Hematopoietic multipotent progenitor cell treated with erythropoietin and hydrocortisone succinate and interleukin-3 and kit ligand, for 17 days (in vitro differentiated cells): ENCODE data around the gene BAHD1.

Experiments used
- DNase-seq: peaks from one replicate; pipeline ENCODE4 v3.0.0-alpha.2; 2015; ENCODE audit warnings: low spot score

BAHD1 gene

DNA sequence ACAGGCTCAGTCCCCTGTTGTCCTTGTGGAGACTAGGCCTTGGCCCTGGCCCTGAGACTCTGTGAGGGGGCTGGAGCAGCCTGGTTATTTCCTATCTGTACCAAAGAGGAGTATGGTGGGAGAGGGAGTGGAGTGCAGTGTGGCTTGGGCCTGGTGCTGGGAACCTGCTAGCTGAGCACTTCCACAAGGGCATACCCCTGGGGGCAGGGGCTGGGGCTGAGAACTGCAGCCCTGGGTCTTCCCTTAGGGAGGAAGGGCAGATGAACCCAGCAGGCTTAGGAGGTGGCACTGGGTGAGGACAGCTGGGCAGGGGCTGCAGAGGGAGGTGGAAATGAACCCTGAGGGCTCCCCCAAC is 26.5 kb downstream of the BAHD1 start:
- no peak for DNase-seq

DNA sequence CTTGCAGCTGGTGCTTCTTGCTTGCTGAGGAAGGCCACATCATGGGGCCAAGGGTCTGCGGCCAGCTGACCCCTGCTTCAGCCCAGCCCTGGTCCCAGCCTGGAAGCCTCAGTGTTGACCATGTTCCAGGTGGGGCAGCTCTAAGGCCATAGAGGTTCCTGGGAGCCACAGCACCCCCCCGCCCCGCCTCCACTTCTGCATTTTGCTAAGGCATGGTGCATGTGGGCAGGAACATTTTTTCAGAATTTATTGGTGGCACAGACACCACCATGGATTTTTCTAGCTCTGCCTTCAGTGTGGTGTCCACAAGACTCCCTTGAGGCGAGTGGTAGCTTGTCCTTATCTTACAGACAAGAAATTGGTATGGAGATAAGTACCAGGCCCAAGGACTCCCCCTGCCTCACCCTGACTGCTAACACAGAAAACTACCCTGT is 28.2 kb downstream of the BAHD1 start:
- no peak for DNase-seq

DNA sequence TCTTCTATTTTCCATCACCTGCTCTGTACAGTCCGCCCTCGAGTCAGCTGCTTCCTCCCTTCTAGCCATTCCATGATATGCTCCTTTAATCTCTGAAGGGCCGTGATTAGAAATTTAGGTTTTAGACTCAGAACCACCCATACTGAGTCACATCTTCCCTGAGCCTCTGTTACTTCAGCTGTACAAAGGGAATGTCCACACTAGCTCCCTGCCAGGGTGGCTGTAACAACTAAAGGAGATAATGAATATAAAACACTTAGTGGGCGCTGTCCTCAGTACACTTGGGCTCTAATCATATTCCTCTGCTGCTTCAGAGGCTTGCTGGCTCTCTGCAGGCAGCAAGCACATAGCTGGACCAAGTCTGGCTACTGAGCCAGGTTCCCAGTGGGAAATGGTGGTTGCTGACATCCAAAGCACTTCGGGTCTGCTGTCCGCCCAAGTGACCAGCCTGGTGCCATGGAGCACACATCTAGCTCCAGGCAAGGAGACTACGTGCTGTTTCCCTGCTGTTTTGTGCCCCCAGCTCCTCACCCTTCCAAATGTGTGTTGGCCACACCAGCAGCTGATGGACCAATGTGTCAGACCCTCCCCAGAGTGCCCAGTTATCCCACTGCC is 29.1 kb downstream of the BAHD1 start:
- no peak for DNase-seq

GRCh38 chr15:40470423-40471104 is 29.8 kb downstream of the BAHD1 start, which contains the start of gene CHST14:
Gene CHST14, plus strand, starts transcription at chr15:40470984. Its CDS starts 230 bp downstream, at chr15:40471214.
- no peak for DNase-seq

DNA sequence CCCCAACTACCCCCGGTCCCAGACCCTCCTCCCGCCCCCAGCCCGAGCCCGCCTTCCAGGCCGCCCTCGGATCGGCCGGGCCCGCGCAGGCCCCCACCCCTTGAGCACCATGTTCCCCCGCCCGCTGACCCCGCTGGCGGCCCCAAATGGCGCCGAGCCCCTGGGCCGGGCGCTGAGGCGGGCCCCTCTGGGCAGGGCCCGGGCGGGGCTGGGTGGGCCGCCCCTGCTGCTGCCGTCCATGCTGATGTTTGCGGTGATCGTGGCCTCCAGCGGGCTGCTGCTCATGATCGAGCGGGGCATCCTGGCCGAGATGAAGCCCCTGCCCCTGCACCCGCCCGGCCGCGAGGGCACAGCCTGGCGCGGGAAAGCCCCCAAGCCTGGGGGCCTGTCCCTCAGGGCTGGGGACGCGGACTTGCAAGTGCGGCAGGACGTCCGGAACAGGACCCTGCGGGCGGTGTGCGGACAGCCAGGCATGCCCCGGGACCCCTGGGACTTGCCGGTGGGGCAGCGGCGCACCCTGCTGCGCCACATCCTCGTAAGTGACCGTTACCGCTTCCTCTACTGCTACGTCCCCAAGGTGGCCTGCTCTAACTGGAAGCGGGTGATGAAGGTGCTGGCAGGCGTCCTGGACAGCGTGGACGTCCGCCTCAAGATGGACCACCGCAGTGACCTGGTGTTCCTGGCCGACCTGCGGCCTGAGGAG is 30.5 kb downstream of the BAHD1 start:
- no peak for DNase-seq

DNA sequence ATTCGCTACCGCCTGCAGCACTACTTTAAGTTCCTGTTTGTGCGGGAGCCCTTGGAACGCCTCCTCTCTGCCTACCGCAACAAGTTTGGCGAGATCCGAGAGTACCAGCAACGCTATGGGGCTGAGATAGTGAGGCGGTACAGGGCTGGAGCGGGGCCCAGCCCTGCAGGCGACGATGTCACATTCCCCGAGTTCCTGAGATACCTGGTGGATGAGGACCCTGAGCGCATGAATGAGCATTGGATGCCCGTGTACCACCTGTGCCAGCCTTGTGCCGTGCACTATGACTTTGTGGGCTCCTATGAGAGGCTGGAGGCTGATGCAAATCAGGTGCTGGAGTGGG is 31.0 kb downstream of the BAHD1 start:
- DNase-seq: no peak

- no peak for DNase-seq
These were observed 31.5 kb downstream of the BAHD1 start for GRCh38 chr15:40472171-40472727.

GRCh38 chr15:40474581-40474980 is 33.8 kb downstream of the BAHD1 start:
- DNase-seq: no peak

DNA sequence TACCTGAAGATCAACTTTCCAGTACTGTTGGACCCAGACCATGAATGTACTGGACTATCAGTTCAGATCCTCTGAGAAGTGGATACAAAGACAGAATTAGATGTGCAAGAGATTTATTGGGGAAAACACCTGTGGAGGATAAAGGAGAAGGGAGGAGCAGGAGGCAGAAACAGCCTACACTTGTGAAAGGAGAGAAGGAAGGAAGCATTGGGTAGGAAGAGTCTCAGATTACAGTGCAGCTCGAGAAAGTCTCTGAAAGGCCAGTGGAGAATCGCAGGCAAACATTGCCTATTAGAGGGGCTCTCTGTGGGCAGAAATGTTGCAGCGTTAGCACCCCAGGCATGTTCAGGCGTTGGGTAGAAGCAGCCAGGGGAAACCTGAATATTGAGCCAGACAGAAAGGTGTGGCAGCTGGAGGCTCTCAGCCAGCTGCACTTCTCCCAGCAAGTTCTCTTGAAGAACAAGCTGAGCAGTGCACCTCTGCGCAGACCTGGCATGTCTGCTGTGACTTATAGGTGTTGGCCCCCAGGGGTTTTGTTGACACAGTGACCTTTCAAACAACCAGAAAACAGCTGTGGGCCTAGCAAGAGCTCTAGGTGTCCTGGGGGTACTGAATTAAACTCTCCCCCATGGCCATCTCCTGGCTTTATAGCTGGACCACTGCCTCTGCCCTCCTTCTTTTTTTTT is 37.0 kb downstream of the BAHD1 start:
- no peak for DNase-seq

GRCh38 chr15:40479024-40479423 is 38.3 kb downstream of the BAHD1 start:
- no peak for DNase-seq

DNA sequence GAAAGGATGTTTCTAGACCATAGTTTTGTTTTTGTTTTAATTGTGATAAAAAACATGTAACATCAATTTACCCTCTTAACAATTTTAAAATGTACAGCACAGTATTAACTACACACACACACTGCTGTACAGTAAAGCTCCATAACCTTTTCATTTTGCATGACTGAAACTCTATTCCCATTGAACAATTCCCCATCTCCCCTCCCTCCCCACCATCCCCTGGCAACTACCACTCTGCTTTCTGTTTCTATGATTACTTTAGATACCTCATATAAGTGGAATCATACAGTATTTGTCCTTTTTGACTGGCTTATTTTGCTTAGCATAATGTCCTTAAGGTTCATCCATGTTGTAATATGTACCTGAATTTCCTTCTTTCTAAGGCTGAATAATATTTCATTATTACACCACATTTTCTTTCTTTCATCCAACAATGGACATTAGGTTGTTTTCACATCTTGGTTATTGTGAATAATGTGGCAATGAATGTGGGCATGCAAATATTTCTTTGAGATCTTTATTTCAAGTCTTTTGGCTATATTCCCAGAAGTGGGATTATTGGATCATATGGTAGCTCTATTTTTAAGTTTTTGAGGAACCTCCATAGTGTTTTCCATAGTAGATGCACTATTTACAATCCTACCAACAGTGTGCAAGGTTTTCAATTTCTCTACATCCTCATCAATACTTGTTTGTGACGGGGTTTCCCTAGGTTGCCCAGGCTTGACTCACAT is 40.8 kb downstream of the BAHD1 start:
- DNase-seq: no peak

- DNase-seq: no peak
These were observed 43.2 kb downstream of the BAHD1 start for GRCh38 chr15:40483919-40484318.

DNA sequence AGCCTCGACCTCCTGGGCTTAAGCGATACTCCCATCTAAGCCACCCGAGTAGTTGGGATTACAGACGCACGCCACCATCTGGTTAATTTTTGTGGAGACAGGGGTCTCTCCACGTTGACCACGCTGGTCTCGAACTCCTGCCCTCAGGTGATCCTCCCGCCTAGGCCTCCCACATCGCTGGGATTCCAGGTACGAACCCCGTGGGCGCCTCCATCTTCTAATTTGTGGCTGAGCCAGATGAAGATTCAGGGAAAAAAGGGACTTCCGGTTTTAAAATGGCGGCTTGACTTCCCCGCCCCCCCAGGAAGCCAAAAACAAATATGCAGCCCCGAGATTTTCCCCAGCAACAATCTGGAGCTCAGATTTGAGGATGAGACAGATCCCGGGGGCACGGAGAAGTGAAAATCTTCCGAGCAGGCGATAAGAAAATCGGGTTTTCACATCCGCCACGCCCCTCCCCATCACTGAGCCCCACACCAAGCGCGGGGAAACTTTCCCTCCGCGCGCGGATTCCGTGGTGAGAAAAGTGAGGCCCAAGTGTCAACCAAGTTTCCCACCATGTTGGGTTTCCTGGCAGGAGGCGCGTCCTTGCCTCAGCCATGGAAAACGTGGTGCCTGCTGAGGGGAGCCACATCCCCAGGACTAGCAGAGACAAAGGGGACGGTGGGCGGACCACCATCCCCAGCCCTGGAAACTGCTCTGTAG is 45.5 kb downstream of the BAHD1 start:
- DNase-seq: no peak

DNA sequence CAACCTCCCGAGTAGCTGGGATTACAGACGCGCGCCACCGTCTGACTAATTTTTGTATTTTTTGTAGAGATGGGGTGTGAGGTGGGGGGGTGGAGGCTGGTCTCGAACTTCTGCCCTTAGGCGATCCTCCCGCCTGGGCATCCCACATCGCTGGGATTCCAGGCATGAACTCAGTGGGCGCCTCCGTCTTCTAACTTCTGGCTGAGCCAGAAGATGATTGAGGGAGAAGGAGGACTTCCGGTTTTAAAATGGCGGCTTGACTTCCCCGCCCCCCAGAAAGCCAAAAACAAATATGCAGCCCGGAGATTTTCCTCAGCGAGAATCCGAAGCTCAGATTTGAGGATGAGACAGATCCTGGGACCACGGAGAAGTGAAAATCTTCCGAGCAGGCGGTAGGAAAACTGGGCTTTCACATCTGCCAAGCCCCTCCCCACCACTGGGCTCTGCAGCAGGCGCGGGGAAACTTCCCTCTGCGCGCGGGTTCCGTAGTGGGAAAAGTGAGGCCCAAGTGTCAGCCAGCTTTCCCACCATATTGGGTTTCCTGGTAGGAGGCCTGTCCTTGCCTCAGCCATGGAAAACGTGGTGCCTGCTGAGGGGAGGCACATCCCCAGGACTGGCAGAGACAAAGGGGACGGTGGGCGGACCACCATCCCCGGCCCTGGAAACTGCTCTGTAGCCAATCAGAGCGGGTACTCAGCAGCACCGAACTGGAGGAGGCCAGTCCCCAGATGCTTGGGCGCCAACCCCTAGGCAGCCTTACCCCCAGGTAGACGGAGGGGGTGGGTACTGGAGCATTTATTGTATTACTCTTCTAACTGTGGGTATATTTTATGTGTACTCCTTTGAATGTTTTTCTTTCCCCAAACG is 47.3 kb downstream of the BAHD1 start:
- DNase-seq: no peak

DNA sequence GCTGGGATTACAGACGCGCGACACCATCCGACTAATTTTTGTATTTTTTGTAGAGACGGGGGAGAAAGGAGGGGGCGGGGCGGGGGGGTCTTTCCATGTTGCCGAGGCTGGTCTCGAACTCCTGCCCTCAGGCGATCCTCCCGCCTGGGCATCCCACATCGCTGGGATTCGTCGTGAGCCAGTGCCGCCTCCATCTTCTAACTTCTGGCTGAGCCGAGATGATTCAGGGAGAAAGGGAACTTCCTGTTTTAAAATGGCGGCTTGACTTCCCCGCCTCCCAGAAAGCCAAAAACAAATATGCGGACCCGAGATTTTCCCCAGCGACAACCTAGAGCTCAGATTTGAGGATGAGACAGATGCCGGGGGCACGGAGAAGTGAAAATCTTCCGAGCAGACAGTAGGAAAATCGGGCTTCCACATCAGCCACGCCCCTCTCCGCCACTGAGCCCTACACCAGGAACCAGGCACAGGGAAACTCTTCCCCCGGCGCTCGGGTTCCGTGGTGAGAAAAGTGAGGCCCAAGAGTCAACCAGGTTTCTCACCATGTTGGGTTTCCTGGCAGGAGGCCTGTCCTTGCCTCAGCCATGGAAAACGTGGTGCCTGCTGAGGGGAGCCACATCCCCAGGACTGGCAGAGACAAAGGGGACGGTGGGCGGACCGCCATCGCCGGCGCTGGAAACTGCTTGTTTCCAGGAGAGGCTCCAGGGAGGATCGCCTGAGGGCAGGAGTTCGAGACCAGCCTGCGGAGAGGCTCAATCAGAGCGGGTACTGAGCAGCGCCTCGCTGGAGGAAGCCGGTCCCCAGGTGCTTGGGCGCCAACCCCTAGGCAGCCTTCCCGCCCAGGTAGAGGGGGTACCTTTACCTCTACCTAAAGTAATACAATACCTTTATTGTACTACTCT is 48.8 kb downstream of the BAHD1 start:
- DNase-seq: no peak

- DNase-seq: no peak
These were observed 52.5 kb downstream of the BAHD1 start for GRCh38 chr15:40493089-40493840.

DNA sequence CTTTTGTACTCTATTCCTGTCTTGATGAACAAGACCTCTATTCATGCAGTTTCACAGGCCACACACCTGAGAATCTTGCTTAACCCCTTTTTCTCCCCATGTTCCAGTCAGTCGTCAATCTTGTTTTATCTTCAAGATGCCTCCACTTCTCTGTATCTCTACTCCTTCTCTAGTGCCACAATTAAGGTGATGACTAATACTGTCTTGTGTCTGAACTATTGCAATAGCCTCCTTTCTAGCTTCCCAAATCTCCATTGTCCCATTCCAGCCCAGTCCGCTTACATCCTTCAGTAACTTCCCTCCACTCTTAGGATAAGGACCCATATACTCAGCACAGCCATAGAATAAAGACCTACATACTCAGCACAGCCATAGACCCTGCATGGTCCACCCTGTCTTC is 54.8 kb downstream of the BAHD1 start:
- no peak for DNase-seq

DNA sequence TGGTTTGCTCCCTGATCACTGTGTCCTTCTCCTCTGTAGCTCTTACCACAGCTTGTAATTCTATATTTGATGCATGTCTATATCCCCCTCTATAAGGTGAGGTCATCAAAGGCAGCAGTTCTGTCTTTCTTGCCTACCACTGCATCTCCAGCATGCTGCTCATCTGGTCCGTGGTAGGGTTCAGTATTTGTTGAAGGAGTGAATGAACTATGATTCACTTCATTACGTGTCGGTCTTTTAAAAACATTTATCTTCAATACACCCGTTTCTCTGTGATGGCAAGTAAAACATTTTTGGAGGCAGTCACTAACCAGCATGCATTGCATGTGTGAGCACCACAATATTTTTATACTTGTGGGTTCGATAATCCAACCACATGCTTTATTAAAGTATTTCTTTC is 57.7 kb downstream of the BAHD1 start:
- DNase-seq: no peak
